Trophoblast cell (in vitro differentiated cells and primary cell): Measurements from ENCODE around the gene GPR160.

Experiments used
- DNase-seq, 2 donors: peaks; one replicate each; pipeline ENCODE4 v3.0.0-alpha.2; 2016
- H2AFZ ChIP-seq: 2 replicates; pipeline ENCODE4 v1.6.1; 2013; ENCODE audit warnings: low read length, moderate library complexity, mild to moderate bottlenecking; ENCODE audit not compliant: insufficient read depth, poor library complexity
- H2AK5ac ChIP-seq: 2 replicates; pipeline ENCODE4 v1.6.1; 2013; ENCODE audit warnings: mild to moderate bottlenecking, low read length
- H2BK120ac ChIP-seq: 2 replicates; pipeline ENCODE4 v1.6.1; 2013; ENCODE audit warnings: low read length, mild to moderate bottlenecking, moderate library complexity; ENCODE audit not compliant: insufficient read depth, poor library complexity
- H2BK12ac ChIP-seq: 2 replicates; pipeline ENCODE4 v1.6.1; 2013; ENCODE audit warnings: mild to moderate bottlenecking, low read length, moderate library complexity
- H2BK5ac ChIP-seq: 2 replicates; pipeline ENCODE4 v1.6.1; 2013; ENCODE audit warnings: low read length, low read depth, moderate library complexity, mild to moderate bottlenecking; ENCODE audit not compliant: poor library complexity
- H3K14ac ChIP-seq: 2 replicates; pipeline ENCODE4 v1.6.1; 2013; ENCODE audit warnings: mild to moderate bottlenecking, low read length
- H3K18ac ChIP-seq: 2 replicates; pipeline ENCODE4 v1.6.1; 2013; ENCODE audit warnings: mild to moderate bottlenecking, low read length
- H3K23ac ChIP-seq: 2 replicates; pipeline ENCODE4 v1.6.1; 2013; ENCODE audit warnings: low read length
- H3K27ac ChIP-seq: 2 replicates; pipeline ENCODE4 v1.5.1; 2013; ENCODE audit warnings: low read depth, mild to moderate bottlenecking, inconsistent platforms, low read length, moderate library complexity
- H3K27me3 ChIP-seq: 2 replicates; pipeline ENCODE4 v1.6.1; 2013; ENCODE audit warnings: inconsistent platforms, mild to moderate bottlenecking, low read length, moderate library complexity; ENCODE audit not compliant: insufficient read depth
- H3K36me3 ChIP-seq, 2 experiments: 1 replicate in 1 of 2; 2 replicates in 1 of 2; pipeline ENCODE4 v1.6.1; 2013; ENCODE audit warnings: low read length in 2 of 2, mild to moderate bottlenecking in 2 of 2, moderate library complexity in 1 of 2; ENCODE audit not compliant: insufficient read depth in 2 of 2, control insufficient read depth in 1 of 2
- H3K4ac ChIP-seq: 2 replicates; pipeline ENCODE4 v1.6.1; 2013; ENCODE audit warnings: low read depth, mild to moderate bottlenecking, low read length, moderate library complexity
- H3K4me1 ChIP-seq, 2 experiments: 1 replicate in 1 of 2; 2 replicates in 1 of 2; pipeline ENCODE4 v1.6.1; 2013; ENCODE audit warnings: low read length in 2 of 2, mild to moderate bottlenecking in 2 of 2, moderate library complexity in 1 of 2; ENCODE audit not compliant: insufficient read depth in 2 of 2, control insufficient read depth in 1 of 2
- H3K4me2 ChIP-seq: 2 replicates; pipeline ENCODE4 v1.6.1; 2013; ENCODE audit warnings: inconsistent platforms, mild to moderate bottlenecking, low read length, moderate library complexity
- H3K4me3 ChIP-seq: 2 replicates; pipeline ENCODE4 v1.5.1; 2013; ENCODE audit warnings: mild to moderate bottlenecking, low read depth, low read length, inconsistent platforms
- H3K79me1 ChIP-seq: one replicate; pipeline ENCODE4 v1.6.1; 2013; ENCODE audit warnings: low read length
- H3K79me2 ChIP-seq: 2 replicates; pipeline ENCODE4 v1.6.1; 2013; ENCODE audit warnings: low read length, mild to moderate bottlenecking; ENCODE audit not compliant: control insufficient read depth, insufficient read depth, poor library complexity
- H3K9ac ChIP-seq: 2 replicates; pipeline ENCODE4 v1.6.1; 2013; ENCODE audit warnings: mild to moderate bottlenecking, low read length
- H3K9me3 ChIP-seq: 2 replicates; pipeline ENCODE4 v1.6.1; 2013; ENCODE audit warnings: low read depth, mild to moderate bottlenecking, control low read depth, inconsistent platforms, low read length; ENCODE audit not compliant: insufficient read depth
- H4K12ac ChIP-seq: 2 replicates; pipeline ENCODE4 v1.6.1; 2013; ENCODE audit warnings: low read depth, mild to moderate bottlenecking, low read length, moderate library complexity
- H4K8ac ChIP-seq: 2 replicates; pipeline ENCODE4 v1.6.1; 2013; ENCODE audit warnings: low read depth, mild to moderate bottlenecking, low read length, moderate library complexity
- H4K91ac ChIP-seq: one replicate; pipeline ENCODE4 v1.6.1; 2013; ENCODE audit warnings: low read depth, mild to moderate bottlenecking, low read length, moderate library complexity
- WGBS: extraction: QIAGEN DNeasy Blood & Tissue Kit; methylation state at CpG from one replicate; pipeline ENCODE4 v1.1.7; 2013; ENCODE audit warnings: missing lambda C conversion rate; ENCODE audit not compliant: insufficient read length, insufficient coverage; ENCODE audit errors: extremely low coverage; 5-methylcytosine and 5-hydroxymethylcytosine counted together

Gene GPR160

GRCh38 chr3:170052398-170052797 is 14.6 kb downstream of the GPR160 start:
- H3K14ac ChIP-seq: no peak overlapping the region
- H4K12ac ChIP-seq: no peak overlapping the region
- no peak overlapping the region for H3K4me2 ChIP-seq
- no peak overlapping the region for H4K91ac ChIP-seq
- H3K79me1 ChIP-seq: no peaks in the 10 kb centered on the region
- H3K79me2 ChIP-seq: no peaks in the 10 kb centered on the region
- no peak overlapping the region for H3K9ac ChIP-seq
- H2BK5ac ChIP-seq: no peak overlapping the region
- H3K4me3 ChIP-seq: no peak overlapping the region
- H3K36me3 ChIP-seq: no peaks in the 10 kb centered on the region
- no peak overlapping the region for H3K4ac ChIP-seq
- no peak overlapping the region for H2AK5ac ChIP-seq
- no peaks in the 10 kb centered on the region for H3K4me1 ChIP-seq
- H2BK120ac ChIP-seq: no peak overlapping the region
- H3K9me3 ChIP-seq: peaks cover 3% of the 10 kb centered on the region
- H3K23ac ChIP-seq: no peak overlapping the region
- H3K18ac ChIP-seq: no peak overlapping the region
- H3K27ac ChIP-seq: no peak overlapping the region
- H3K27me3 ChIP-seq: no peaks in the 10 kb centered on the region
- H4K8ac ChIP-seq: no peak overlapping the region
- no peak overlapping the region for H2BK12ac ChIP-seq
- DNase-seq: no peak
- H2AFZ ChIP-seq: no peak overlapping the region

- Histone ChIP-seq H2BK5ac (no peak overlapping the region), H3K18ac (no peak overlapping the region), H3K4me1 (no peaks in the 10 kb centered on the region), H4K12ac (no peak overlapping the region), H3K23ac (no peak overlapping the region), H3K4me2 (no peak overlapping the region), H2BK12ac (no peak overlapping the region), H4K91ac (no peak overlapping the region), H3K36me3 (no peaks in the 10 kb centered on the region), H3K79me1 (no peaks in the 10 kb centered on the region), H2AFZ (no peak overlapping the region), H3K9ac (no peak overlapping the region), H3K27me3 (no peaks in the 10 kb centered on the region), H3K27ac (no peak overlapping the region), H3K4me3 (no peak overlapping the region), H3K4ac (no peak overlapping the region), H3K9me3 (peaks cover 3% of the 10 kb centered on the region), H2BK120ac (no peak overlapping the region), H2AK5ac (no peak overlapping the region), H3K14ac (no peak overlapping the region), H4K8ac (no peak overlapping the region), H3K79me2 (no peaks in the 10 kb centered on the region)
- peak in 1 of 2 donors; percentile 18 for DNase-seq
- no CpG with 5 or more reads among the region's 1 CpG for WGBS
Observed at GRCh38 chr3:170054204-170054603, 16.4 kb downstream of the GPR160 start.

DNA sequence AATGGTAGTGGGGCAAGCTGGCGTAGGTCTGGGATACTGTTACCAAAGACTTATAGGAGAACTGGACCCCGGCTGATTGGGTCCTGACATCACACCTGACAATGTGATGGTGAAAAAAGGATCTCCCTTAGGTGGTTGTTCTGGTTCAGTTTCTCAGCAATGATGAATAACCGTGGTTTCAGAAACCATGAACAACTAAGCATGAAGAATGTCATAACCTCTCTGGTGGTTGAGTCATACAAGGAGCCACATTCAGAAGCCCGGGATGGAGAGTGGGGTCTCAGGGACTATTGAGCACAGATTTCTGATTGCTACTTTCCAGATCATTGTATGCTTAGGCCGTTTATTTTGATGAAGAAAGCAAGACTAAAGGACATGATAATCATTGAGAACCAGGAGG is 17.4 kb downstream of the GPR160 start:
- H4K12ac ChIP-seq: no peak overlapping the region
- no peak overlapping the region for H3K14ac ChIP-seq
- H3K4me1 ChIP-seq: no peaks in the 10 kb centered on the region
- no peak overlapping the region for H3K4ac ChIP-seq
- no peak overlapping the region for H2BK120ac ChIP-seq
- H2AFZ ChIP-seq: no peak overlapping the region
- H2AK5ac ChIP-seq: no peak overlapping the region
- H3K9me3 ChIP-seq: no peaks in the 10 kb centered on the region
- H3K79me2 ChIP-seq: no peaks in the 10 kb centered on the region
- no peaks in the 10 kb centered on the region for H3K36me3 ChIP-seq
- H3K9ac ChIP-seq: no peak overlapping the region
- no peak overlapping the region for H3K18ac ChIP-seq
- no peak overlapping the region for H4K8ac ChIP-seq
- no peak overlapping the region for H3K4me3 ChIP-seq
- no peak overlapping the region for H4K91ac ChIP-seq
- H2BK5ac ChIP-seq: no peak overlapping the region
- no CpG with 5 or more reads among the region's 5 CpGs for WGBS
- H3K27me3 ChIP-seq: no peaks in the 10 kb centered on the region
- no peaks in the 10 kb centered on the region for H3K79me1 ChIP-seq
- no peak overlapping the region for H3K27ac ChIP-seq
- no peak overlapping the region for H2BK12ac ChIP-seq
- H3K4me2 ChIP-seq: no peak overlapping the region
- peak in 1 of 2 donors; percentile 34 for DNase-seq
- H3K23ac ChIP-seq: no peak overlapping the region

- no peak overlapping the region for H3K4me2 ChIP-seq
- DNase-seq: no peak
- no peaks in the 10 kb centered on the region for H3K9me3 ChIP-seq
- H3K79me2 ChIP-seq: no peaks in the 10 kb centered on the region
- no peak overlapping the region for H2BK5ac ChIP-seq
- no peaks in the 10 kb centered on the region for H3K36me3 ChIP-seq
- H3K9ac ChIP-seq: no peak overlapping the region
- H2AK5ac ChIP-seq: no peak overlapping the region
- no peak overlapping the region for H3K18ac ChIP-seq
- H3K4ac ChIP-seq: no peak overlapping the region
- no peaks in the 10 kb centered on the region for H3K4me1 ChIP-seq
- H3K27ac ChIP-seq: no peak overlapping the region
- no peaks in the 10 kb centered on the region for H3K27me3 ChIP-seq
- H2BK120ac ChIP-seq: no peak overlapping the region
- no peak overlapping the region for H3K23ac ChIP-seq
- no peak overlapping the region for H4K8ac ChIP-seq
- no peaks in the 10 kb centered on the region for H3K79me1 ChIP-seq
- H3K14ac ChIP-seq: no peak overlapping the region
- H3K4me3 ChIP-seq: no peak overlapping the region
- H2AFZ ChIP-seq: no peak overlapping the region
- no peak overlapping the region for H4K12ac ChIP-seq
- no peak overlapping the region for H2BK12ac ChIP-seq
- no CpG with 5 or more reads among the region's 3 CpGs for WGBS
- H4K91ac ChIP-seq: no peak overlapping the region
Observed at GRCh38 chr3:170056710-170057454, 19.1 kb downstream of the GPR160 start.
